CD4-positive, alpha-beta T cell treated with Interleukin-17A for 1 hour (primary cell): ENCODE measurements around the gene MICAL3.
"Not testable (repeated sequence)": the region's sequence is repeated elsewhere in the genome, so short reads cannot be mapped to it uniquely, and the experiment has no call there.

Experiments
- DNase-seq: peaks from one replicate; pipeline ENCODE4 v3.0.0-alpha.2; 2020

The MICAL3 gene

GRCh38 chr22:17876878-17877855 lies 147.2 kb downstream of the MICAL3 start:
- DNase-seq, result not testable (repeated sequence)

DNA sequence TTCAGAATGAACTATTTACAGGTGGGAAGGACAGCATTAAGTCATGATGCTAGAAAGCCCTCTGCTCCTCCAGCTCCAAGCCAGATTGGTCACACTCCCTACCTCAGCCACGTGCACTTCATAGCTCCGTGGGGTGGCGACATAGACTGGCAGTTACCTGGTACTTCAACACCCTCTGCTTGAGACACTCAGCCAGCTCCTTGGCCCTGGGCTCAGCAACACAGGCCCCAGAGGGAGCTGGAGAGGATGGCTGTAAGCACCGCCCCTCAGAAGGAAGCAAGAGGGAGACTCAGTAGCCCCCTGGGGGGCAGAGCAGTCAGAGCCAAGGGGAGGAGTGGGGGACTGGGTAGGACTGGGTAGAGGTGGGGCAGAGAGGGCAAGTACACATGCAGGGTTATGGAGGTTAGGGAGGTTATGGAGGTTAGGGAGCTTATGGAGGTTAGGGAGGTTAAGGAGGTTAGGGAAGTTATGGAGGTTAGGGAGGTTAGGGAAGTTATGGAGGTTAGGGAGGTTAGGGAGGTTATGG lies 148.0 kb downstream of the MICAL3 start:
- no peak for DNase-seq

- no peak for DNase-seq
Observed at GRCh38 chr22:17875631-17876030, 148.7 kb downstream of the MICAL3 start.

GRCh38 chr22:17875156-17875555 lies 149.2 kb downstream of the MICAL3 start:
- no peak for DNase-seq

GRCh38 chr22:17874231-17874905 lies 150.0 kb downstream of the MICAL3 start:
- DNase-seq, result no peak

DNA sequence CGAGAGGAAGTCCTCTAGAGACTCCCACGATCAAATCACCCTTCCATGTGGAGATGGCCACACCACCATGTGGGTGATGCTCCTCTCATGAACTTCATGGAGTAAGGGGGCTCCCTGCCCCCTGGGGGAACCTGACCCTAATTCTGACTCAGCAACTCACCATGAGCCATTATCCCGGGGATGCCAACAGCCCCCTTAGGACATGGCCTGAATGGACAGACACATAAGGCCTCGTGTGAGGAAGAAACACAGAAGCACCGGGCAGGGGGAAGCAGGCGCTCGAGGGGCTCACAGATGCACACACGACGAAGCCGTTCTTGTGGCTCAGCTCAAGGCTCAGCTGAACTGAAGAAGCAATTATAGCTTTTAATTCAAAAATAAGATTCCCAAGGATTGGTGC lies 150.6 kb downstream of the MICAL3 start:
- no peak for DNase-seq

DNA sequence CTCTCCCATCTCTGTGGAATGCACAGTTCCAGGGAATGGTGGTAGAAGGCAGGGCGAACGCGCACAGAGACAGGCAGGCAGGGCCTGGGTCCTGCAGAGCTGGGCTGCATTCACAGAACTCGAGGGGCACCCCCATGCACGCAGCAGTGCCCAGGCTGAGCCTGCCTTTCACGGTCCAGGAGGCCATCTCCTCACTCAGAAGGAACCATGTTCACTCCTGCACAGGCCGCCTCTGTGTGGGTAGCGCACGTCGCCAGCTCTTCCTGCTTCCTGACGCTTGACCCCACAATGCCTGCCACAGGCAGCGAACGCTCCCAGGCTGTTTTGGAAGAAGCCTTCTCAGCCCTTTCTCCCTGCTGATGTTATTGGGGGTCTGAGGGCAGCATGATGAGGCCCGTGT lies 151.2 kb downstream of the MICAL3 start:
- DNase-seq, result no peak

GRCh38 chr22:17872471-17872870 lies 151.9 kb downstream of the MICAL3 start:
- no peak for DNase-seq

- DNase-seq, result no peak
Observed at GRCh38 chr22:17871726-17872458, 152.5 kb downstream of the MICAL3 start.

DNA sequence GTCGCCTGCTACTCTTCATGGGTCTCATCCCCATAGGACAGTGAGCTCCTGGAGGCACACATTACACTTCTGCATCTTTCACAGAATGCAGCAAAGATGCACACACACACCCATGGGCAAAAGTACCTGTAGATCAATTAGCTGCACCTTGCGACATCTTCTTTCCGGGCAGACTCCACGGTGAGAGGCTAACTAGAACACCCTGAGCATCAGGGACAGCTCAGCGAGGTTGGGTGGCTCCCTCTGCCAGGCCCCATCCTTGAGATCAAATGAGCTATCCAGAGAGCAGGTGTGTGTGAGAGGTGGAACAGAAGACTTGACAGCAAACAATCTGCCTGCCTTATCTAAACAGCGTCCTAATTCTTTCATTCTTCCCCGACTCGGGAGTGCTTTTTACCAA lies 154.0 kb downstream of the MICAL3 start:
- no peak for DNase-seq

DNA sequence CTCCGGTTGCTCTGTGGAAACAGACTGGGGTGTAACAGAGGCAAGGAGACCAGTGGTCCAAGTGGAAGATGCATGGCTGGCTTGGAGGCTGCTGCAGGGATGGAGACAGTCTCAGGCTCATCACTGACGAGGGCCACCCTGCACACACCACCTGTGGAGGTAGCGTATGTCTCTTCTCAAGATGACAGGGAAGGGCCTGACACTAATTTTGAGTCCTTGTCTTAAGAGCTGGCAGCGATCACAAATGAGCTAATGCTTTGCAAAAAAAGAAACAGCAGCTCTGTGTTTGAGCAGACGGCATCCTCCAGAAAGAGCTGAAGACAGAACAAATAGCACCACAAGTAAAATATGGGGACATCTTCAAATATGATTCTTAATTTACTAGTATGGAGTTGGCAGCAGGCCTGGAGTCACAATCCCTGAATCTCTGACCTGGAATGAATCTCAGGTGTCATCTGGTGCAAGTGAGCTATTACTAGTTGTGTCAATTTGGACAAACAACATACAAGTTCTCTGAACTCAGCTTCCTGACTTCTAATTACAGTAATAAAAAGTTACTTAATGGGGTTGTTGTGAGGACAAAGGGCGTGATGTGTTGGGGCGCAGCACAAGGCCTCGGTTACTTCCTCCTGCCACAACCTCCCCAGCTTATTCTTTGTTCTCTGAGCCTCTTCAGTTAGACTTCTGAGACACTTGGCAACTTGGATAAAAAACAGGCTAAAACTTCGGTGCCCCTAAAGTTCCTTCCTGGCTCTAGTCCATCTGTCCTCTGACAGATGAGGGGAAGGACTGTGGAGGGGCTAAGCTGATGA lies 154.9 kb downstream of the MICAL3 start:
- no peak for DNase-seq

GRCh38 chr22:17868771-17869170 lies 155.6 kb downstream of the MICAL3 start:
- DNase-seq, result no peak

DNA sequence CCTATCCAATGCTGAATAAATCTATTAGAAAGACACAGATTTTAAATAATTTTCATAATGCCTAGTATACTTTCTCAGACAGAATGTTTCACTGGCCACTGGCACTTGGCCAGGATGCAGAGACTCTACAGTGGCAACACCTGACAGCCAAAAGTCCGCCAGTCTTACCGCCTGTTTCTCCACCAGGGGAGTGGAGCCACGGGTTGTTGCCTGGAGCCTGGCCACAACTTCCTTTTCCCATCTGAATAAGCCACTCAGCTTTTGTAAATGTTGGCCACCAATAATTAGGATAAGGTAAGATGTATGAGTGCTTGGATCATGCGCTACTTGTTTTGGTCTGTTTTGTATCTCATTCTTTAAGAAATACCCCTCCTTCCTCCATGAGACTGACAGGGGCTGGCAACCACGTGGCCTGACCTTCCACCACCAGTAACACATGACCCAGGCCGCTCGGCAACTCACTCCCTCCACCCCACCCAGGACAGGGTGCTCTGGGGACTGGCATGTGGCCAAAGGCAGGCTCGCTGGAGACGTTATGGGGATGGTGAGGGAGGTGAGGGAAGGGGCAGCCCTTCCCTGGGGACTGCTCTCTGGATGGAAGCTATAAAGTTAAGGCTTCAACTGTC lies 157.1 kb downstream of the MICAL3 start:
- DNase-seq, result no peak

GRCh38 chr22:17866621-17867020 lies 157.7 kb downstream of the MICAL3 start:
- DNase-seq, result no peak

DNA sequence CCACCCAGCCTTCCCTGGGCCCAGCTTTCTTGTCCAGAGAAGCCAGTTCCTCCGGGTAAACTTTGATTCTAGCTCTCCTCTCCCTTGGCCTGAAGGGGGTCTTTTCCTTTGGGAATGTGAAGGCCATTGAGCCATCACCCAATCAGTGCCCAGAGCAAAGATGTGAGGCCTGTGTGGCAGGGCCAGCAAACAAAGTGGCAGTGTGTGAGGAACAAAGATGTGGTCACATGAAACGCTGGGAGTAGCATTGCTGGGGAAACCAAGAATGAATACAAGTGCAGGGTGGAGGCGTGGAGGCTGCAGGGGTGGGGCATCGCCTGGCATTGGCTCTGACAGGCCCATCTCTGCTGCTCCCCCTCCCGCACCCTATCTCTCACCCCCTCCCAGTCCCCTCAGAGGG lies 158.2 kb downstream of the MICAL3 start:
- no peak for DNase-seq

DNA sequence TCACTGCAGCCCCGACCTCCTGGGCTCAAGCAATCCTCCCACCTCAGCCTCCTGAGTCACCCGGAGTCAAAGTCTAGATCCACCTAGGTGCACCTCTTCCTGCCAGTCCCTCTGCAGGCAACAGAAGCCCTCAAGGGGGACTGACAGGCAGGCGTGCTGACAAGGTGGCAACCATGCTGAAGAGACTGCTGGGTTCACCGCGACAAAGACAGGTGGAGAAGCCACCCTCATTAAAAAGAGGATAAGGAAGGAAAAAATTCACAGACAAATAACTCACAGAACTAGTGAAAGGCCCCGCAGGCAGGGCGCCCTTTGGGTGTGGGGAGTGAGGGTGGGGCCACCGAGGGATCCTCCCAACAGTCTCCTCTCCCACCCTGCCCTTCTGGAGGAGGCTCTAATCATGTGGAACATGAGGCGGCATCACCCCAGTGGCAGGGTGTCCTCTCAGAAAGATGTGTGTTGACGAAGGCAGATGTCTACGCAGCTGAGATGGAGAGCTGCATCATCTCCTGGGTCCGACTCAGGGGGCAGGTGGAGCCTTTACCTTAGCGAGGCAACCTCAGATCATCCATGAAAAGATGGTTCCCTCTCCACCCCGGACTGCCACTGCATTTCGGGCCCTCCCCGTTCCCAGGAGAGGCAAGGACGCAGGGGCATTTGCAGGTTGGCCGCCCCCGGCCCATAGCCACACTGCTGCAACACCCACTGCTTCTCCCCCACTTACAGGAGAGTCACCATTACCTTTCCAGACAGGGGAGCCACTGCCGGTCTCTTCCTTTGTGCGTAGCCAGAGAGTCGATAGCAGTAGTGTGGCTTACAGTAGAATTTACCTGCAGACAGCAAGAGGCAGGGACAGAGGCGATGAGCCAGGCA lies 158.9 kb downstream of the MICAL3 start:
- DNase-seq, result no peak

DNA sequence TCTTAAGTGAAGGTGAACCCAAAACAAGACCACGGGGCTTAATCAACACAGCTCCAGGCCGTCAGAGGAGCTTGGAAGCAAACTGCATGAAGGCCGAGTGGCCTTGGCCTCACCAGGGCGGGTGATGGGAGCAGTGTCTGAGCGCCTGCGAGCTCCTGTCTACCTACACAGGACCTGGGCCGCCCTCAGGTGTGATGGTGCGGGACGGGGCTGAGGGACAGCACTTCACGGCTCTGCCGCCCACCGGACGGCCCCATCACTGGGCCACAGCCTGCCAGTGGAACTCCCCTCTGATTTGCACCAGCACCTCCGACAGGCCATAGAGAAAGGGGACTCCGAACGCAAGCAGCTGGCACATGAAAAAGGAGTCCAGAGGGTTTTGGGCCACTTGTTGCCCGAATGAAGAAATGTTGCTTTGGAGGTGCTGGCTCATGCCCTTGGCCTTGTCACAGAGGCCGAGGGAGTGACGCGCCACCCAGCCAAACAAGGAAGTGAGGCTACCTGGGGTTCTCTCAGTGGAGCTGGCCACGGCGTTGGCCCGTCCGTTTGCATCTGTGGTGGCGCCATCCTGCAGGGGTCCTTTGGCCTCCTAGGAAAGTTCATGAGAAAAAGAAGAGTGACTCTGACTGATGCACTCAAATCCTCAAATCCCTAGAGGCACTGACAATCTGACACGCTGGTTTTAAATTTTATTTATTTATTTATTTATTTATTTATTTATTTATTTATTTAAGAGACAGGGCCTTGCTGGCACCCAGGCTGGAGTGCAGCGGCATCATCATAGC lies 159.8 kb downstream of the MICAL3 start:
- DNase-seq, result no peak

DNA sequence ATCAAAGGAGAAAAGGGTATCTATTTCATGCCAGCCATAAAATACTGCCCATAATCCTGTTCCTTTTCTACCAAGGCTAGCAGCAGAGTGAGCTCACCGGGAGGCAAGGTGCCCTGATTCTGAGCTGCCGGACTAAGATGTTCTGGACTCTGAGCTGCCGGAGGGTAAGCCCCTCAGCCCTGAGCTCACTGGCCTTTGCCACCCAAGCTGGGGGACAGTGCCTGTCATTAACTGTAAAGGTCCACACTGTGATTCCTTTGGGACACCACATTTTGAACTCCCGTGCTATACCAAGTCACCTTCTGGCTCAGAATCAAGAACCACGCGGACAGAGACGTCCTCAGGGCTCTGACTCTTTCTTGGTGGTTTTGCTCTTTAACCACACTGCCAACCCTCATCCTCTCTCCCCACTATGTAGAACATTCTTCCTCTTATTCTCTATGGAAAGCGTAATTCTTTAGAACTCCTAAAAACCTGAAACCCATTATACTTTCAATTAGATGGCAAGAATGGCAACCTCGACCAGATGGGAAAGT lies 161.6 kb downstream of the MICAL3 start:
- no peak for DNase-seq

- no peak for DNase-seq
Observed at GRCh38 chr22:17861909-17862308, 162.5 kb downstream of the MICAL3 start.
